ENCODE data around the gene PIGZ.

PIGZ gene

GRCh38 chr3:196915375-196915774 is 53.3 kb downstream of the PIGZ start:
- H3K4me1 Mint-ChIP-seq: no peaks in the 10 kb centered on the region
- H3K36me3 Mint-ChIP-seq: peaks cover 31% of the 10 kb centered on the region
- no peak overlapping the region for H3K27ac Mint-ChIP-seq
- no peak overlapping the region for H3K4me3 Mint-ChIP-seq
- no peak for DNase-seq
- H3K9me3 Mint-ChIP-seq: peaks cover 6% of the 10 kb centered on the region
- CTCF ChIA-PET: no interaction called here
- no peaks in the 10 kb centered on the region for H3K27me3 Mint-ChIP-seq

GRCh38 chr3:196914866-196915265 is 53.8 kb downstream of the PIGZ start:
- H3K27ac Mint-ChIP-seq: no peak overlapping the region
- CTCF ChIA-PET: no interaction called here
- H3K36me3 Mint-ChIP-seq: peaks cover 31% of the 10 kb centered on the region
- H3K27me3 Mint-ChIP-seq: no peaks in the 10 kb centered on the region
- H3K4me3 Mint-ChIP-seq: no peak overlapping the region
- H3K9me3 Mint-ChIP-seq: peaks cover 6% of the 10 kb centered on the region
- no peak for DNase-seq
- H3K4me1 Mint-ChIP-seq: no peaks in the 10 kb centered on the region

- Mint-ChIP-seq H3K36me3 (peaks cover 46% of the 10 kb centered on the region), H3K9me3 (no peaks in the 10 kb centered on the region), H3K4me3 (no peak overlapping the region), H3K27ac (no peak overlapping the region), H3K4me1 (no peaks in the 10 kb centered on the region), H3K27me3 (no peaks in the 10 kb centered on the region)
- DNase-seq: no peak
- CTCF ChIA-PET: no interaction called here
Observed at GRCh38 chr3:196903740-196904139, 64.9 kb downstream of the PIGZ start.

GRCh38 chr3:196902296-196902695 is 66.3 kb downstream of the PIGZ start:
- CTCF ChIA-PET: no interaction called here
- Mint-ChIP-seq H3K27ac (no peak overlapping the region), H3K4me1 (no peaks in the 10 kb centered on the region)

GRCh38 chr3:196901768-196902167 is 66.9 kb downstream of the PIGZ start:
- Mint-ChIP-seq H3K4me1 (no peaks in the 10 kb centered on the region), H3K9me3 (no peaks in the 10 kb centered on the region), H3K4me3 (no peak overlapping the region), H3K27me3 (no peaks in the 10 kb centered on the region), H3K27ac (no peak overlapping the region), H3K36me3 (peaks cover 36% of the 10 kb centered on the region)
- CTCF ChIA-PET: no interaction called here
- DNase-seq: no peak

More at GRCh38 chr3:196902296-196902695, 66.3 kb downstream of the PIGZ start:
- Mint-ChIP-seq H3K4me3 (no peak overlapping the region), H3K27me3 (no peaks in the 10 kb centered on the region), H3K9me3 (no peaks in the 10 kb centered on the region), H3K36me3 (peaks cover 39% of the 10 kb centered on the region)
- DNase-seq: no peak
